T47D (cell line): ENCODE results near the gene ZNF79.

Experiments
- DNase-seq, 2 experiments: peaks; one replicate each; pipeline versions ENCODE4 v3.0.0 to v3.0.0-alpha.2; 2011 to 2012; ENCODE audit warnings: low read depth in 1 of 2, low spot score in 1 of 2
- JUND ChIP-seq: IDR thresholded peaks from 2 replicates; pipeline ENCODE4 v1.6.1; 2012; ENCODE audit warnings: low read depth
- in situ Hi-C: cut with HindIII; loops from 2 replicates; pipeline ENCODE4 v1.10.0; 2016; ENCODE audit warnings: low sequenced_read_pairs, low pct_unique_long_range_greater_than_20kb

Gene ZNF79

GRCh38 chr9:127422133-127422782, 1.9 kb upstream of the ZNF79 start:
- in situ Hi-C loops, result no loop called here
- no peak for TF ChIP-seq JUND
- no peak for DNase-seq

GRCh38 chr9:127422787-127423186, 1.4 kb upstream of the ZNF79 start:
- DNase-seq, result no peak
- no peak for TF ChIP-seq JUND
- in situ Hi-C loops, result no loop called here

DNA sequence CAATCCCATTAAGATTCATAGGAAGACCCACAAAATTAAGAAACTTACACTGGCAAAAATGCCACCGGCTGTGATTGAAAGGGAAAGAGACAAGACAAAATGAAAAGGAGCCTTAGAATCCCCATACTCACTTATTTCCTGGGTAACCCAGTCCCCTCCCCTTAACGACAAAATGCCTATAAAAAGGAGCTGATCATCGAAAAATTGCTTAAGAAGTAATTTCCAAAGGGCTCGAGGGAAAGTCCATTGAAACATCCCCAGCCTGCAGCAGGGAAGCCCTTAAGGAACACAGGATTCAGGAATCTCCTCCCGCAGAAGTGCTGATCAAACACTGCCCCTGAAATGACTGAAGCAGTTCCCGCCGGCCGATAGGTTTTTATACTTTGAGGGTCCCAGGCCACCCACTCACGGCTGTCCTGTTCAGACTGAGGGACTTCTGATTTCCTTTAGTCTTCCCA, 677 bp upstream of the ZNF79 start:
- in situ Hi-C loops, result no loop called here
- no peak for DNase-seq
- TF ChIP-seq JUND, result no peak

DNA sequence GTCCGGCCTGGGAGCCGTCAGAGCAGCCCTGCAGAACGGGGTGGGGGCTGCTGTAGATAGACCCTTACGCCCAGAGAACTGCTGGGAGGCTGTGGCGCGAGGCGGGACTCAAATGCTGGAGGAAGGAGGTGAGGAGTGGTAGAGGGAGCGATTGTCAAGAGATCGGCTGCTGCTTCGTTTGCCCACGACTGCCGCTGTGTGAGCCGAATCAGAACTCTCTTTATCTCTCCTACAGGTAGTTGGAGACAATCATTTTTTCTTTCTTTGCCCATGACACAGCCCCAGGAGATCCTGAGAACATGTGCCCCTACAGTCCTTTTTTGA, 456 bp downstream of the ZNF79 start:
- in situ Hi-C loops, result no loop called here
- no peak for TF ChIP-seq JUND
- DNase-seq, result no peak

DNA sequence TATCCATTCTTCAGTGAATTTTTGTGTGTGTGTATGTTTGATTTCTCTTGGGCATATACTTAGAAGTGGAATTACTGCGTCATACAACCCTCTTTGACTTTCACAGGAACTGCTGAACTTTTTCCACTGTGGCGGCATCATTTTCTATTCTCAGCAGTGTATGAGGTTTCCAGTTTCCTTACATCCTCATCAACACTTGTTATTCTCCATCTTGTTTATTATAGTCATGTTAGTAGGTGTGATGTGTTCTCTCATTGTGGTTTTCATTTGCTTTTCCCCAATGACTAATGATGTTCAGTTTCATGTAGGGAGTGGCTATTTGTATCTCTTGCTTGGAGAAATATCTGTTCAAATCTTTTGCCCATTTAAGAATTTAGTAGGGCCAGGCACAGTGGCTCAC, 2.6 kb downstream of the ZNF79 start:
- no peak for DNase-seq
- in situ Hi-C loops, result no loop called here
- TF ChIP-seq JUND, result no peak

- no peak for DNase-seq
- in situ Hi-C loops, result no loop called here
- no peak for TF ChIP-seq JUND
Measured at GRCh38 chr9:127428348-127428747, 4.2 kb downstream of the ZNF79 start.

GRCh38 chr9:127430415-127430814, 6.2 kb downstream of the ZNF79 start:
- TF ChIP-seq JUND, result no peak
- in situ Hi-C loops, result no loop called here
- no peak for DNase-seq

DNA sequence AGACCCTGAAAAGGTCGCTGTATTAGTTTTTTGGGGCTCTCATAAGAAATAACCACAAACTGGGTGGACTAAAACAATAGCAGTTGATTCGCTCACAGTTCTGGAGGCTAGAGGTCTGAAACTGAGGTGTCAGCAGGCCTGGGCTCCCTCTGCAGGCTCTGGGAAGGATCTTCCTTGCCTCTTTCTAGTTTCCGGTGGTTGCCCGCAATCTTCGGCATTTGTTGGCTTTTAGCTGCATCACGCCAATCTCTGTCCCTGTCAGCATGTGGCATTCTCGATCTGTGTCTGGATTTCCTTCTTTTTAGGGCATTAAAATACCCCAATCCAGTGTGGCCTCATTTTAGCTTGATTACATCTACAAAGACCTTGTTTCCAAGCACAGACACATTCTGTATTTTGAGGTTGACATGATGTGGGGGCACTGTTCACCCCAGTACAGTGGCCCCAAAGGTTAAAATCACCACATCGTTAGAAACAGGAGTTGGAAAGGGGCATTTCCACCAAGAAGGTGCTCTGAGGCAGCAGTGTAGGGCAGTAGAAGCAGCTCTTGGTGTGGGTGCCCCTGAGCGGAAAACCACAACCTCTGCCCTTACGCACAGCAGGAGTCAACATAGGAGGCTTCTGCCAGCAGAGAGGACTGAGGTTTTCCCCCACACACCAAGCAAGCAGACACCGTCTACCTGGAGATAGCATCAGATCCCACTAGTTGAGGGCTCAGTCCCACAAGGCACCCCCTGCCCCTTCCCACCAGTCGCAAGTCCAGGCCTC, 13.5 kb downstream of the ZNF79 start:
- in situ Hi-C loops, result no loop called here
- DNase-seq, result peak in 1 of 2 experiments; percentile 63
- TF ChIP-seq JUND, result no peak

GRCh38 chr9:127438394-127438793, 14.2 kb downstream of the ZNF79 start:
- in situ Hi-C loops, result no loop called here
- DNase-seq, result peak in 1 of 2 experiments; percentile 72
- TF ChIP-seq JUND, result no peak

GRCh38 chr9:127444283-127444920, 20.2 kb downstream of the ZNF79 start:
- TF ChIP-seq JUND, result no peak
- DNase-seq, result peak in 1 of 2 experiments; percentile 32
- in situ Hi-C loops, result no loop called here

DNA sequence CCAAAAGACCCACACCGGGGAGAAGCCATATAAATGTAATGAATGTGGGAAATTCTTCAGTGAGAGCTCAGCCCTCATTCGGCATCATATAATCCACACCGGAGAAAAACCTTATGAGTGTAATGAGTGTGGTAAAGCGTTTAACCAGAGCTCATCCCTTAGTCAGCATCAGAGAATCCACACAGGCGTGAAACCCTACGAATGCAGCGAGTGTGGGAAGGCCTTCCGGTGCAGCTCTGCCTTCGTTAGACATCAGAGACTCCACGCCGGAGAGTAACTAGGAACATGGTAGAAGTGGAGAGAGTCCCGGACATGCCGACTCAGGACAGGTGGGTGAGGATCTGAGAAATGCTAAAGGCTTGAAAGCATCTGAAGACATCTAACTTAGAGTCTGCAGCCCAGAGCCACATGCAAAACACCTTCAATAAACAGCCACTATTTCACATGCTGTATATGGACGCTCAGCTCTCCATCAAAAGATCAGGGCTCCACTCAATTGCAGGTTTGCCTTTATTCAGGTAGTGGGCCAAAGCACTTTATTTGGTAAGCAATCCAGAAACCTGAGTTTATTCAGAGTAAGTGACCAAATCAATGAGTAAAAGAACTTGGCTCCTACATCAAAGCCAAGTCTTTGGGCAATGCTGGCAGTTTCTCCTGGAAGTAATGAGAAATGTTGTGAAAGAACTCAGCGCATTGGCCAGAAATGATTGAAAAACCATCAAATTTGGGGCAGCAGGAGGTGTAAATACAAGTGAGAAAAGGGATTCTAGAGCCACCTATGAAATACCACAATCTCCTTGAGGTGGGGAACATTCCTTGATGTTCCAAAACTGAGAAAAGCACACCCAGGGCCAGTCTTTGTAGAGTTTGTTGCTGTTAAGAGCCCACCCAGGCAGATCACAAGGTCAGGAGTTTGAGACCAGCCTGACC, 21.0 kb downstream of the ZNF79 start:
- peak in 1 of 2 experiments; percentile 44 for DNase-seq
- TF ChIP-seq JUND, result no peak
- in situ Hi-C loops, result no loop called here
